A549 (cell line): Measurements from ENCODE around the gene GBGT1. TPM values are rescaled to one million over a fixed set of nuclear protein-coding genes. Genes with fewer than 3 reads are reported as not detected.

ENCODE experiments used
- ATAC-seq, 2 experiments: fragments of 200-7000 bp in 1 of 2; fragments of >200 bp in 1 of 2; cut with Nextera tagmentation in 1 of 2; cut with Tn5 transposase in 1 of 2; 3 replicates each; pipeline versions ENCODE4 v1.8.0 to v1.9.1; 2018 to 2020; ENCODE audit warnings: mild to moderate bottlenecking in 1 of 2, moderate library complexity in 1 of 2
- CTCF ChIA-PET: fragments of 300-600 bp; sonication (Branson Sonifier 250); formaldehyde crosslinking; extraction: SDS; loops from one replicate; lab custom pipeline; 2021; ENCODE audit warnings: antibody characterized with exemption, inconsistent platforms; lab: Yijun Ruan, JAX
- POLR2A ChIA-PET: fragments of 350-600 bp; formaldehyde crosslinking; extraction: SDS; loops from one replicate; lab custom pipeline; 2021; ENCODE audit warnings: antibody characterized with exemption, inconsistent platforms; lab: Yijun Ruan, JAX
- DNase-seq, 2 experiments: peaks; one replicate each; pipeline versions ENCODE4 v3.0.0 to v3.0.0-alpha.2; 2011 to 2016; ENCODE audit warnings: low read depth in 1 of 2, low spot score in 1 of 2
- FAIRE-seq: peaks from 2 replicates; lab custom pipeline; 2011; peaks lifted over from hg19 to GRCh38; lab: Jason Lieb, UNC
- H3K27ac ChIP-seq, 2 experiments: fragments of >200 bp; sonication (Bioruptor Twin); formaldehyde crosslinking; 3 replicates each; pipeline ENCODE4 v1.5.1; 2016 to 2017
- H3K4me1 ChIP-seq: fragments of >200 bp; sonication (Bioruptor Twin); formaldehyde crosslinking; 3 replicates; pipeline ENCODE4 v1.6.1; 2016
- H3K4me2 ChIP-seq: fragments of >200 bp; sonication (Bioruptor Twin); formaldehyde crosslinking; 3 replicates; pipeline ENCODE4 v1.6.1; 2016
- H3K4me3 ChIP-seq: fragments of >200 bp; sonication (Bioruptor Twin); formaldehyde crosslinking; 3 replicates; pipeline ENCODE4 v1.5.1; 2016
- H3K9me3 ChIP-seq: fragments of >200 bp; sonication (Bioruptor Twin); formaldehyde crosslinking; 3 replicates; pipeline ENCODE4 v1.6.1; 2016
- BHLHE40 ChIP-seq: IDR thresholded peaks from 2 replicates; pipeline ENCODE4 v1.6.1; 2012; ENCODE audit warnings: low read depth, low read length, inconsistent platforms
- CBX2 ChIP-seq: fragments of 200-600 bp; sonication (generic); IDR thresholded peaks from 2 replicates; pipeline ENCODE4 v1.6.1; 2016; ENCODE audit warnings: low read depth, mild to moderate bottlenecking, borderline replicate concordance
- CBX8 ChIP-seq: fragments of 200-600 bp; sonication (generic); IDR thresholded peaks from 2 replicates; pipeline ENCODE4 v1.6.1; 2016
- CHD2 ChIP-seq: fragments of 150-350 bp; IDR thresholded peaks from 2 replicates; pipeline ENCODE4 v1.6.1; 2014; ENCODE audit warnings: low read length; ENCODE audit not compliant: partially characterized antibody
- E2F6 ChIP-seq: IDR thresholded peaks from 2 replicates; pipeline ENCODE4 v1.6.1; 2012; ENCODE audit warnings: low read depth, borderline replicate concordance
- EP300 ChIP-seq, 2 experiments: fragments of >200 bp; sonication (Bioruptor Twin); formaldehyde crosslinking; IDR thresholded peaks; 2 replicates in 1 of 2; 3 replicates in 1 of 2; pipeline ENCODE4 v1.6.1; 2016 to 2017
- GATA3 ChIP-seq: IDR thresholded peaks from 2 replicates; pipeline ENCODE4 v1.6.1; 2012; ENCODE audit warnings: borderline replicate concordance
- HDAC2 ChIP-seq: fragments of 200-600 bp; sonication (generic); IDR thresholded peaks from 2 replicates; pipeline ENCODE4 v1.6.1; 2016
- HES2 ChIP-seq: fragments of >200 bp; sonication (Bioruptor Twin); formaldehyde crosslinking; IDR thresholded peaks from 2 replicates; pipeline ENCODE4 v1.6.1; 2016
- HEYL ChIP-seq: fragments of 250-450 bp; sonication (Bioruptor Pico); IDR thresholded peaks from 2 replicates; pipeline ENCODE4 v1.8.0; 2021; ENCODE audit warnings: mild to moderate bottlenecking, moderate library complexity
- HOXB13 ChIP-seq: fragments of 250-450 bp; sonication (Bioruptor Pico); IDR thresholded peaks from 2 replicates; pipeline ENCODE4 v1.5.0; 2020; ENCODE audit warnings: low read depth, mild to moderate bottlenecking, moderate library complexity
- HOXB5 ChIP-seq: fragments of 250-450 bp; sonication (Bioruptor Pico); IDR thresholded peaks from 2 replicates; pipeline ENCODE4 v1.5.0; 2020; ENCODE audit warnings: mild to moderate bottlenecking, moderate library complexity
- JUNB ChIP-seq: fragments of >200 bp; sonication (Bioruptor Twin); formaldehyde crosslinking; IDR thresholded peaks from 2 replicates; pipeline ENCODE4 v1.6.1; 2016
- KDM1A ChIP-seq: fragments of 200-600 bp; sonication (generic); IDR thresholded peaks from 2 replicates; pipeline ENCODE4 v1.6.1; 2016; ENCODE audit warnings: low read depth, mild to moderate bottlenecking
- MAFK ChIP-seq: fragments of 450-650 bp; IDR thresholded peaks from 2 replicates; pipeline ENCODE4 v1.6.1; 2014; ENCODE audit not compliant: partially characterized antibody
- MAZ ChIP-seq: fragments of 150-350 bp; IDR thresholded peaks from 2 replicates; pipeline ENCODE4 v1.6.1; 2014; ENCODE audit warnings: antibody characterized with exemption, low read depth, low read length, borderline replicate concordance
- MYC ChIP-seq: IDR thresholded peaks from 2 replicates; pipeline ENCODE4 v1.6.1; 2012; ENCODE audit warnings: mild to moderate bottlenecking, inconsistent platforms, low read length, improper control_type of control experiment, borderline replicate concordance
- NR3C1 ChIP-seq: fragments of >200 bp; sonication (Bioruptor Twin); formaldehyde crosslinking; IDR thresholded peaks from 3 replicates; pipeline ENCODE4 v1.6.1; 2017
- PHF8 ChIP-seq: fragments of 200-600 bp; sonication (generic); IDR thresholded peaks from 2 replicates; pipeline ENCODE4 v1.6.1; 2016; ENCODE audit warnings: low read depth, mild to moderate bottlenecking, antibody characterized with exemption, moderate library complexity, borderline replicate concordance
- POLR2A ChIP-seq: IDR thresholded peaks from 2 replicates; pipeline ENCODE4 v1.6.1; 2012; ENCODE audit warnings: mild to moderate bottlenecking, low read length
- RARB ChIP-seq: fragments of 250-450 bp; sonication (Bioruptor Pico); IDR thresholded peaks from 2 replicates; pipeline ENCODE4 v1.8.0; 2021; ENCODE audit warnings: mild to moderate bottlenecking, moderate library complexity
- RCOR1 ChIP-seq: fragments of 150-350 bp; IDR thresholded peaks from 2 replicates; pipeline ENCODE4 v1.6.1; 2014; ENCODE audit warnings: antibody characterized with exemption, low read length, low read depth
- RFX5 ChIP-seq: fragments of 450-650 bp; IDR thresholded peaks from 2 replicates; pipeline ENCODE4 v1.7.1; 2014; ENCODE audit warnings: antibody characterized with exemption, mild to moderate bottlenecking, moderate library complexity
- RNF2 ChIP-seq: fragments of 200-600 bp; sonication (generic); IDR thresholded peaks from 2 replicates; pipeline ENCODE4 v1.6.1; 2016; ENCODE audit warnings: low read depth, mild to moderate bottlenecking, antibody characterized with exemption, moderate library complexity, borderline replicate concordance
- SREBF2 ChIP-seq: fragments of 450-650 bp; IDR thresholded peaks from 2 replicates; pipeline ENCODE4 v1.6.1; 2014; ENCODE audit warnings: mild to moderate bottlenecking, moderate library complexity
- TFCP2L1 ChIP-seq: fragments of 250-450 bp; sonication (Bioruptor Pico); IDR thresholded peaks from 2 replicates; pipeline ENCODE4 v1.5.0; 2021; ENCODE audit warnings: mild to moderate bottlenecking
- TP53 ChIP-seq: fragments of 250-450 bp; sonication (Bioruptor Pico); IDR thresholded peaks from 2 replicates; pipeline ENCODE4 v1.5.0; 2021; ENCODE audit warnings: mild to moderate bottlenecking, moderate library complexity
- ZC3H11A ChIP-seq: fragments of 450-650 bp; IDR thresholded peaks from 2 replicates; pipeline ENCODE4 v1.6.1; 2014; ENCODE audit warnings: antibody characterized with exemption, mild to moderate bottlenecking
- ZFP36 ChIP-seq: fragments of 450-650 bp; IDR thresholded peaks from 2 replicates; pipeline ENCODE4 v1.6.1; 2014; ENCODE audit warnings: borderline replicate concordance; ENCODE audit not compliant: partially characterized antibody
- ZSCAN20 ChIP-seq: fragments of 250-450 bp; sonication (Bioruptor Pico); IDR thresholded peaks from 2 replicates; pipeline ENCODE4 v1.8.0; 2022; ENCODE audit warnings: mild to moderate bottlenecking, moderate library complexity
- WGBS: methylation state at CpG from one replicate; pipeline ENCODE4 v1.1.6; 2017; ENCODE audit errors: missing lambda C conversion rate; 5-methylcytosine and 5-hydroxymethylcytosine counted together
- polyA plus RNA-seq, 4 experiments: library from polyadenylated mRNA; depleted of rRNA in 3 of 4; stranded (reverse); fragments of >200 nt; fragmentation: RNase III in 1 of 4; extraction: RNeasy Plus Mini Kit Qiagen cat#74134 plus additional on column Dnase treatment in 1 of 4; gene quantifications; 2 replicates in 3 of 4; 3 replicates in 1 of 4; pipeline ENCODE4 v1.2.3, GENCODE V29; 2011 to 2017
- TF ChIP-seq, protein P1 (sequence below): IDR thresholded peaks from 2 replicates; pipeline ENCODE4 v1.6.1; 2012
- TF ChIP-seq, protein P2 (sequence below): IDR thresholded peaks from 2 replicates; pipeline ENCODE4 v1.6.1; 2012
- TF ChIP-seq, protein P3 (sequence below): fragments of 250-450 bp; sonication (Bioruptor Pico); IDR thresholded peaks from 2 replicates; pipeline ENCODE4 v1.5.0; 2020; ENCODE audit warnings: low read depth, mild to moderate bottlenecking, moderate library complexity

Gene GBGT1
- polyA plus RNA-seq, 2 of the 4 experiments (the other 2 are of a cell fraction) = 1.7 to 2.4 TPM

- FAIRE-seq = no peak
- ChIA-PET CTCF (interaction anchor here (0.6 to 5.6 kb wide), 9 partner anchors 12 to 297 kb away, joined by 4 to 89 read pairs (median 24); no protein-coding TSS in a partner anchor), POLR2A (no interaction called here)
- Histone ChIP-seq H3K4me2 (no peak overlapping the region), H3K9me3 (peaks cover 8% of the 10 kb centered on the region), H3K4me1 (peaks cover 6% of the 10 kb centered on the region; the same call in 1 of the 3 replicates), H3K4me3 (no peak overlapping the region), H3K27ac (no peak overlapping the region)
- WGBS = 77% methylated on average over 8 of the region's 8 CpGs
- DNase-seq = no peak
- no peak for ATAC-seq
- TF ChIP-seq HOXB5 (no peak), POLR2A (no peak), RFX5 (no peak), TFCP2L1 (CRISPR knock-in tag) (no peak), CBX8 (no peak), NR3C1 (no peak), ZSCAN20 (CRISPR knock-in tag) (no peak), MAZ (no peak), HOXB13 (no peak), RNF2 (no peak), MYC (no peak), HES2 (no peak), PHF8 (no peak), EP300 (IDR thresholded peaks at IDR 0.05) (no peak), CBX2 (no peak), ZC3H11A (no peak), CHD2 (no peak)
- TF ChIP-seq, protein P1, sequence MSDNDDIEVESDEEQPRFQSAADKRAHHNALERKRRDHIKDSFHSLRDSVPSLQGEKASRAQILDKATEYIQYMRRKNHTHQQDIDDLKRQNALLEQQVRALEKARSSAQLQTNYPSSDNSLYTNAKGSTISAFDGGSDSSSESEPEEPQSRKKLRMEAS = no peak
Observed at GRCh38 chr9:133189826-133190225, 26.1 kb upstream of the GBGT1 start.

- WGBS = 54% methylated on average over 6 of the region's 7 CpGs
- no peak overlapping the region for H3K4me3 ChIP-seq
- TF ChIP-seq HOXB5 (no peak), TFCP2L1 (CRISPR knock-in tag) (no peak), TP53 (CRISPR knock-in tag) (no peak), E2F6 (no peak), RNF2 (no peak), ZFP36 (no peak), GATA3 (no peak), RCOR1 (no peak), HES2 (no peak), BHLHE40 (no peak), SREBF2 (no peak), MAFK (no peak), HDAC2 (no peak), JUNB (no peak), KDM1A (no peak), RARB (CRISPR knock-in tag) (no peak), HEYL (no peak), ZSCAN20 (CRISPR knock-in tag) (no peak)
- TF ChIP-seq, protein P2, sequence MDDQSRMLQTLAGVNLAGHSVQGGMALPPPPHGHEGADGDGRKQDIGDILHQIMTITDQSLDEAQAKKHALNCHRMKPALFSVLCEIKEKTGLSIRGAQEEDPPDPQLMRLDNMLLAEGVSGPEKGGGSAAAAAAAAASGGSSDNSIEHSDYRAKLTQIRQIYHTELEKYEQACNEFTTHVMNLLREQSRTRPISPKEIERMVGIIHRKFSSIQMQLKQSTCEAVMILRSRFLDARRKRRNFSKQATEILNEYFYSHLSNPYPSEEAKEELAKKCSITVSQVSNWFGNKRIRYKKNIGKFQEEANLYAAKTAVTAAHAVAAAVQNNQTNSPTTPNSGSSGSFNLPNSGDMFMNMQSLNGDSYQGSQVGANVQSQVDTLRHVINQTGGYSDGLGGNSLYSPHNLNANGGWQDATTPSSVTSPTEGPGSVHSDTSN = no peak
- TF ChIP-seq, protein P3, sequence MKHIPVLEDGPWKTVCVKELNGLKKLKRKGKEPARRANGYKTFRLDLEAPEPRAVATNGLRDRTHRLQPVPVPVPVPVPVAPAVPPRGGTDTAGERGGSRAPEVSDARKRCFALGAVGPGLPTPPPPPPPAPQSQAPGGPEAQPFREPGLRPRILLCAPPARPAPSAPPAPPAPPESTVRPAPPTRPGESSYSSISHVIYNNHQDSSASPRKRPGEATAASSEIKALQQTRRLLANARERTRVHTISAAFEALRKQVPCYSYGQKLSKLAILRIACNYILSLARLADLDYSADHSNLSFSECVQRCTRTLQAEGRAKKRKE (CRISPR knock-in tag) = no peak
- TF ChIP-seq, all 56 proteins: peak for 0
- H3K27ac ChIP-seq = no peak overlapping the region
- H3K9me3 ChIP-seq = no peaks in the 10 kb centered on the region
- no peak overlapping the region for H3K4me2 ChIP-seq
- CTCF ChIA-PET = interaction anchor here (0.7 to 5.6 kb wide), 14 partner anchors 10 to 305 kb away, joined by 3 to 89 read pairs (median 6); no protein-coding TSS in a partner anchor
- no peak for DNase-seq
- ATAC-seq = no peak
- H3K4me1 ChIP-seq = peaks cover 7% of the 10 kb centered on the region; the same call in 1 of the 3 replicates
- POLR2A ChIA-PET = interaction anchor here (1.1 kb wide), 1 partner anchor 159 kb away, joined by 4 read pairs; the partner anchor contains the start of genes MED22 and RPL7A
- FAIRE-seq = no peak
Observed at GRCh38 chr9:133188843-133189180, 25.1 kb upstream of the GBGT1 start.
